Measurements from ENCODE around the gene C1QTNF8.
"Not testable (repeated sequence)": the region's sequence is repeated elsewhere in the genome, so short reads cannot be mapped to it uniquely, and the experiment has no call there.

Gene C1QTNF8

GRCh38 chr16:1091992-1092552 is 4.0 kb downstream of the C1QTNF8 start:
- DNase-seq, result no peak

- DNase-seq, result no peak
Observed at GRCh38 chr16:1090620-1091587, 5.1 kb downstream of the C1QTNF8 start.

GRCh38 chr16:1089822-1090619 is 6.0 kb downstream of the C1QTNF8 start:
- DNase-seq, result no peak

DNA sequence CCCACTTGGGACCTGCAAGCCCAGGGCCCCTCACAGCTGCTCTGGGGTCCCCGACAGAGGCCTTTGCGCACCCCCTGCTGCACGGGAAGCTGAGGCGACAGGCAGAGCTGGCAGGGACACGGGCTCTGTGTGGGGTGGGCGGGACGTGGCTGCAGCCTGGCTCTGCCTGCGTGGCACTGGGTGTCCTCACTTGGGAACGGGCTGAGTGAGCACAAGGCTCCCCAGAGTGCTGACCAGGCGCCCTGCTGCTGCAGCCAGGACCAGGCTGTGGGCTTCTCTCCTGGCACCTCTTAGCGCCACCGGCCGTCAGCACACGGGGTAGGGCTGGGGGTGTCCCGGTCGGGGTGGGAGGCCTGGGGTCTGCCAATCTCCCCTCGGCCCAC is 6.6 kb downstream of the C1QTNF8 start:
- DNase-seq, result no peak

GRCh38 chr16:1088295-1089170 is 7.5 kb downstream of the C1QTNF8 start:
- DNase-seq, result no peak

- DNase-seq, result not testable (repeated sequence)
Observed at GRCh38 chr16:1086443-1086842, 9.6 kb downstream of the C1QTNF8 start.

GRCh38 chr16:1084971-1085370 is 11.1 kb downstream of the C1QTNF8 start:
- DNase-seq, result no peak

GRCh38 chr16:1082952-1083675 is 12.9 kb downstream of the C1QTNF8 start:
- DNase-seq, result no peak

DNA sequence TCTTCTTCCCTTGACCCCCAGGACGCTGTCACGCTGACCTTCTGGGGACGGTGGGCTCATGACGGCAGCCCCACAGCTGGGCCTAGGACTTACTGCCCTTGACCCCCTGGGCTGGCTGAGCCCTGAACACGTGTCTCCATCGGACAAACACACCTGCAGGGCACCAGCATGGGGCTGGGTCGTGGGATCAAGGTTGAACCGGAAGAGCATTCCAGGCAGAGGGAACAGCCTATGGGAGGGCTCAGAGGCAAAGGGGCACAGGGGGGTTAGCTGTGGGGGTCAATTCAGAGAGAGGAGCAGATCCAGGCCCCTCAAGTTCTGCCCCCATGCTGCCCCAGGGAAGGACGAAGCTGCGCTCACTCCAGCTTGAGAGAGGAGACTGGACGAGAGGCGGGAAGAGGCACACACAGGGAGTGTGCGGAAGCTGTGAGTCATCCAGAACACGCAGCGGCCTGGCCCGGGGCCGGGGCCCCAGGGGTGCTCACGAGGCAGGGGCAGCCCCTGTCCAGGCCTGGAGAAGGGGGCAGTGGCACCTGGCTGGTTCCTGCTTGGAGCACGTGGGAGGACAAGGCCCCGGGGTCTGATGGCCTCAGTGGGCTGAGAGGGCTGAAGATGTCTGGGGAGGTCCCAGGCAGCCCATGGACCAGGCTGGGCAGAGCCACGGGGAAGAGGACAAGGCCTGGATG is 13.6 kb downstream of the C1QTNF8 start:
- DNase-seq, result no peak

GRCh38 chr16:1081734-1082265 is 14.2 kb downstream of the C1QTNF8 start:
- DNase-seq, result no peak

- DNase-seq, result no peak
Observed at GRCh38 chr16:1080801-1081733, 15.0 kb downstream of the C1QTNF8 start.

DNA sequence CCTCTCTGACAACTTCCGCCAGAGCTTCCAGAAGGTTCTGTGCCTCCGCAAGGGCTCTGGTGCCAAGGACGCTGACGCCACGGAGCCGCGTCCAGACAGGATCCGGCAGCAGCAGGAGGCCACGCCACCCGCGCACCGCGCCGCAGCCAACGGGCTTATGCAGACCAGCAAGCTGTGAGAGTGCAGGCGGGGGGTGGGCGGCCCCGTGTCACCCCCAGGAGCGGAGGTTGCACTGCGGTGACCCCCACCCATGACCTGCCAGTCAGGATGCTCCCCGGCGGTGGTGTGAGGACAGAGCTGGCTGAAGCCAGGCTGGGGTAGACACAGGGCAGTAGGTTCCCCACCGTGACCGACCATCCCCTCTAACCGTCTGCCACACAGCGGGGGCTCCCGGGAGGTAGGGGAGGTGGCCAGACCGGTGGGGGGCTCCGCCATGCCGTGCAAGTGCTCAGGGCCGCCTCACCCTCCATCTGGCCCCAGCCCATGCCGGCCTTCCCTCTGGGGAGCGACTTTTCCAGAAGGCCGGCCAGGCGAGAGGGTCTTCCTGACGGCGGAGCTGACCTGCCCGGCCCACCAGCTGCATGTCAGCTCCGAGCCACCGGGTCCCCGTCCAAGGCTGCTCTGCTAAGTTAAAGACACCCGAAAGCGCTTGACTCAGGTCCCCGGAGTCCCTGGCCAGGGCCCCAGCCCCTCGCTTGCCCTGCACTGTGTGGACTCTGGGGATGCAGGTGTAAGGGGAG is 16.1 kb downstream of the C1QTNF8 start:
- no peak for DNase-seq

DNA sequence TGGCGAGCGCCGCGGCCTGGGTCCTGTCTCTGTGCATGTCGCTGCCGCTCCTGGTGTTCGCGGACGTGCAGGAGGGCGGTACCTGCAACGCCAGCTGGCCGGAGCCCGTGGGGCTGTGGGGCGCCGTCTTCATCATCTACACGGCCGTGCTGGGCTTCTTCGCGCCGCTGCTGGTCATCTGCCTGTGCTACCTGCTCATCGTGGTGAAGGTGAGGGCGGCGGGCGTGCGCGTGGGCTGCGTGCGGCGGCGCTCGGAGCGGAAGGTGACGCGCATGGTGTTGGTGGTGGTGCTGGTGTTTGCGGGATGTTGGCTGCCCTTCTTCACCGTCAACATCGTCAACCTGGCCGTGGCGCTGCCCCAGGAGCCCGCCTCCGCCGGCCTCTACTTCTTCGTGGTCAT is 16.7 kb downstream of the C1QTNF8 start:
- DNase-seq, result no peak

GRCh38 chr16:1078579-1079021 is 17.4 kb downstream of the C1QTNF8 start:
- DNase-seq, result no peak

GRCh38 chr16:1077877-1078578 is 18.0 kb downstream of the C1QTNF8 start:
- no peak for DNase-seq

- DNase-seq, result no peak
Observed at GRCh38 chr16:1076801-1077576, 19.1 kb downstream of the C1QTNF8 start.

- DNase-seq, result no peak
Observed at GRCh38 chr16:1075546-1075945, 20.5 kb downstream of the C1QTNF8 start.

GRCh38 chr16:1074379-1074649 is 21.7 kb downstream of the C1QTNF8 start:
- DNase-seq, result no peak
